DMS53 treated with DMSO at 0.1 percent for 48 hours (cell line): ENCODE measurements around the gene ZNF22.

Experiments
- DNase-seq: peaks from one replicate; lab custom pipeline; 2025; ENCODE audit not compliant: unreplicated experiment; lab: John Stamatoyannopoulos, UW

Gene ZNF22

DNA sequence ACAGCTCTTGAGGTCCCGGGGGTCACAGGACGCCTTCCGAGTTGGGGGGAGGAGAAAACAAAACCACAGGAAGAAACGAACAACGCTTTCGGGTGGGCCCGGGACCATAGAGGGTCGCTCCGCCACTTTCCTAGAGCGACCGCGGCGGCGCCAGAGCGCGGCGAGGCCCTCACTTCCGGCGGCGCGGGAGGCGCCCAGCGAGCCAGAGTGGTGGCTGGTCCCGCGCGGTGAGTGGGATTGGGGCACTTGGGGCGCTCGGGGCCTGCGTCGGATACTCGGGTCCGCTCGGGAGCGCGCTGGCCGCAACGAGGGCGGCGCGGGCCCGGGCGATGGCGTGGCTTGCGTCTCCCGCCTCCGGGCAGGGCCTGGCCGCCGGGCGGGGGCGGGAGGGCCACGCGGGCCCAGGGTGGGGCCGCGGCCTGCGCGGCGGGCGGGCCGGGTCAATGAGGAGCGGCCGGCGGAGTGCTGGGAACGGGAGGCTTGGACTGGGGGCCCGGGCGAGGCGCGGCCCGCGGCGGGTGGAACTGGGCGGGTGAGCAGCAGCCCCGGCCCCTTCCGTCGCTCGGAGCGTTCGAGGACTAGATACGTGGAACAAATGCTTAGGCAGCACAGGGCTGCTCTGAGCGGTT, at the start of gene ZNF22:
TSS of gene ZNF22 (plus strand) at position 172 of the 629 bp plus-strand sequence. CDS start 2,446 bp downstream, outside the sequence.
- peak; percentile 12 for DNase-seq

- no peak for DNase-seq
Measured at GRCh38 chr10:44951576-44952226, 49.0 kb upstream of the ZNF22 start.

DNA sequence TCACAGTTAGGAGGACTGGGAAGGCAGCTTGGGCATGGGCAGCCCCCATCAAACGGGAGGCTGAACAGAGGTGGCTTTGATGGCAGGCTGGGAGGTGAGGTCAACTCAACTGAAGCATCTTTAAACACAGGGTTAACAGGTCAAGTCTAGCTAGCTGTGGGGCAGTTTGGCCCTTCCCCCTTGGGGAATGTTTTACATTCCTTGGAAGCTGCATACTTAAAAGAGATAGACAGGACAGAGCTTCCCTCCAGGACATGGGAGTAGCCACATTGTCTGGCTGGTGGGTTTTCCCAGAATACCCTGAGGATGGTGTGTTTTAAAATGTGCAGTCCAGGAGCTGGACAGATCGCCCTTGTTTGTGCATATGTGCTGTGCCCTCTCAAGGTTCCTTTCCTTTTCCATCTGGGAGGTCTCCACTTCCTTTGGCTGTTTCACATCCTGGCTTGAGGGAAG, 47.9 kb upstream of the ZNF22 start:
- DNase-seq: no peak

- DNase-seq: no peak
Measured at GRCh38 chr10:44954042-44954441, 46.7 kb upstream of the ZNF22 start.

DNA sequence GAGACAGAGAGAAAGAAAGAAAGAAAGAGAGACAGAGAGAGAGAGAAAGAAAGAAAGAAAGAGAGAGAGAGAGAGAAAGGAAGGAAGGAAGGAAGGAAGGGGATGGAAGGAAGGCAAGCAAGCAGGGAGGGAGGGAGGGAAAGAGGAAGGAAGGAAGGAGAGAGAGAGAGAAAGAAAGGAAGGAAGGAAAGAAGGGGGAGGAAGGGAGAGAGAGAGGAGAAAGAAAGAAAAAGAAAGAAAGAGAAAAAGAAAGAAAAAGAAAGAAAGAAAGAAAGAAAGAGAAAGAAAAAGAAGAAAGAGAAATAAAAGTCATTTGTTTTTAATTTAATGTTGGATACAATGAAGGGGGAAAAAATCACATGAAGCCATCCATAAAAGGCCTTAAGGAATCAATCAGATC, 45.8 kb upstream of the ZNF22 start:
- DNase-seq: no peak

GRCh38 chr10:44955413-44956070, 45.2 kb upstream of the ZNF22 start:
- DNase-seq: no peak

DNA sequence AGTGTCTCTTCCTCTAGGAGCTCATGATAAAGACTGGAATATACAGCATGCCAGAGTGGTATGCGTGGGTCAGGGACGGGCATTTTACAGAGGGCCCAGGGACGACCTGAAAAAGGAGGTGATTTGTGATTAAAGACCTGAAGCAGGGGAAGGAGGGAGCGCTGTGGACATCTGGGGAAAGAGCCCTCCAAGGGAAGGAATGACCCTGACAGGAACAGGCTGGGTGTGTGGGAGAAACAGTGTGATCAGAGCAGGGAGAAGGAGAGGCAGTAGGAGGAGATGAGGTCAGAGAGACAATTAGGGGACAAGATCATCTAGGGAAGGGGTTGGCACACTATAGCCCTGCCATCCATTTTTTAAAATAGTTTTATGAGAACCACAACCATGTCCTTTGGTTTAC, 44.5 kb upstream of the ZNF22 start:
- DNase-seq: no peak

GRCh38 chr10:44956717-44957706, 43.7 kb upstream of the ZNF22 start:
- no peak for DNase-seq

- DNase-seq: no peak
Measured at GRCh38 chr10:44958196-44958897, 42.4 kb upstream of the ZNF22 start.

DNA sequence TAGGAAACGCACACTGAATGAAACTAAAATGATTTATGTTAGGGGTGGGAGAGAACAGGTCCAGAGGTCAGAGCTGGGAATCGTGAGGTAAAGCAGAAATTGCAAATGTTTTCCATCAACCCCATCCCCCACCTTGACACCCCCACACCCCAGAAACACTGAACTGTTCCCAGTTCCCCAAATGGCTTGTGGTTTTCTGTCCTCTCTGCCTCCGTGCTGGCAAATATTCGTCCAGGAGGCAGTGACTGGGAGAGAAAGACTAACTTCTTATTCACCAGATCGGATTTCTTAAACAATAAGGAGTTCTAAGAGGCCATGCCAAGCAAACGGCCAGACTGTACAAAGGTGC, 41.9 kb upstream of the ZNF22 start:
- no peak for DNase-seq

GRCh38 chr10:44959247-44960087, 41.3 kb upstream of the ZNF22 start, which contains the start of gene RASSF4:
Gene RASSF4, plus strand, starts transcription at chr10:44959802. Its CDS starts 10,401 bp downstream, at chr10:44970203.
- DNase-seq: peak; percentile 64

DNA sequence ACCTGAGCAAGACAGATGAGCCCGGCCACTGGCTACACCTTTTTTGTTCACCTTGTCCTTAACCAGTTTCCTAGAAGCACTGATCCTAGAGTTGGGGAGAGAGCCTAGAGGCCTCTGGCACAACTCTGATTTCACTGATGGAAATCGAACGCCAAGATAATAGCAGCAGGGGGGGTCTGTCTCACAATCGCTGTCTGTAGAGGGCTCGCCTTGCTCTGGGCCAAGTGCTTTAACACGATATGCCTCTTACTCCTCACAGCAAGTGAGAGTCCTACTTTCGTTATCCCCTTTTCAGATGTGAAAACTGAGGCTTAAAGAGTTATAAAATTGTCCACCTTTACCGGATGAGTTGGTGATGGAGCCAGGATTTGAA, 40.6 kb upstream of the ZNF22 start:
- no peak for DNase-seq

DNA sequence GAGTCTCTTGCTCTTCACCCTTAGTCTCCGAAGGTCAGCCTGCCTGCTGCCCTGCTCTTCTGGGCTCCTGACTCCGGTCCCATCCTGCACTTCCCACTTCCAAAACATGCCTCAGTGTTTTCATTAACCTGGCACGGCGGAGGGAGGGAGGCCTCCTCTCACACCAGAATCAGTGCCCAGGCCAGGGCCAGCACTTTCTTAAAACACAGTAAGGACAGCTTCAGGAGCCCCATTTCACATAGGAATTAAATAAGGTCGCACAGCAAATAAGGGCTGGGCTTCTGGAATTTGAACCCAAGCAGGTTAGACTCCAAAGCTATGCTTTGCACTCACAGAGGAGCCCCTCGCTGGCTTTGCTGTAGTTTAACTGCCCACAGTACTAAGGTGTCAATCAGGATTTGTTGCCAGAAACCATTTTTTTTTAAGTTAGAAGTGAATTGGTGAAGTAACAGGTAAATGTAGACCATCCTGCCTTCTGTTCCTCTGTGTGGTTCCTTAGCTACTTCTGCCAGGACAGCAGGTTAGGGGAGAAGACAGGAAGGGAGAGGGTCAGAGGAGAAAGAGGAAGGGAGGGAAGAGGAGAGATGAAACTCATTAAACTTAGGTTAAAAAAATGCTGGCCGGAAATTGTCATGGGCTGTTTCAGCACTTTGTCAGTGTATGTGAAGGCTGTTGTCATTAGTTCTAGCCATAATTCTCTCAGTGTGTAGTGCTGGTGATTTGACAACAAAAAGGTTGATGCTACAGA, 40.1 kb upstream of the ZNF22 start:
- no peak for DNase-seq

- DNase-seq: no peak
Measured at GRCh38 chr10:44961230-44961571, 39.5 kb upstream of the ZNF22 start.

GRCh38 chr10:44961931-44962750, 38.6 kb upstream of the ZNF22 start:
- no peak for DNase-seq

DNA sequence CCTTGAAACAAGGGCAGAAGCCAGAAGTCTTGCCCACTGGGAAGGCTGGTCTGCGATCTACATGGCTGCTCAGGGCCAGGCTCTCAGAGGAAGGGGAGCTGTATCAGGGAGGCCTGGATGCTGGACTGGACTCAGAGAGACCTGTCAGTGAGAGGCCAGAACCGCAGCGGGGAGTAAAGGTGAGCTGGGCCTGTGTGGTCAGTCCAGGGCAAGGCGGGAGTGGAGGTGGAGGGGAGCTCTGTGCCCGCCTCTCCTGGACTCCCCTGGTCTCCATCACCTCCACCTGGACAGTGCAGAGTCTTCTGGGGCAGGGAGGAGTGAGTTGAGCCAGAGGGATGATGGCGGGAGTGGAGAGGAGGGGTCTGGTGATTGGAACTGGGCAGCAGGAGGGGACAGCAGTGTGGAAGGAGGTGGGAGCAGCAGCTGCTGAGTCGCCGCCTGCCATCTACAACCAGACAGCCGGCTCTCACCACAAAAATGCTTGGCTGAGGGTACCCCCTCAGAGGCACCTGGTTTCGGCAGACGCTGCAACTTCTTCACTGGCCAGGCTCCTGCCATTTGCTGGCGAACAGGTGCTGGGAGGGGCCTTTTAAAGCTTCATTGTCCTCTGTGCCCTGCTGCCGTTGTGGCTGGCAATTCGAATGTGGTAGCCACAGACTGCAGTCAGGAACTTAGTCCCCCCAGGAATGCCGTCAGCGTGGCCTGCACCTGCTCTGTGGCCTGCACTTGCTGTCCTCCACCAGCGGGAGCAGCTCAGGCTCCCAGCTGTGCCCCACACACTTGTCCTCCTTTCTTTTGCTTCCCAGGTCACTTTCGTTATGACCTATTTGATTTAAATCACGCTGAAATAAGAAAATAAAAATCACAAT, 37.6 kb upstream of the ZNF22 start:
- peak; percentile 28 for DNase-seq
